NOMO-1 treated with DMSO at 0.1 percent for 48 hours (cell line): ENCODE data around the gene MAGOH.
A peak's percentile ranks its signal among the peaks of the same experiment; 100 is the strongest.
"Not testable (repeated sequence)": the region's sequence is repeated elsewhere in the genome, so short reads cannot be mapped to it uniquely, and the experiment has no call there.

Source experiments
- DNase-seq: peaks from one replicate; lab custom pipeline; 2025; ENCODE audit not compliant: unreplicated experiment; lab: John Stamatoyannopoulos, UW

The MAGOH gene

GRCh38 chr1:53238197-53239155, at the start of gene MAGOH:
Gene MAGOH, minus strand, starts transcription at chr1:53238518. Its CDS starts 70 bp downstream, at chr1:53238448.
- peak; percentile 94 for DNase-seq

- DNase-seq: no peak
Measured at GRCh38 chr1:53286955-53287354, 48.6 kb upstream of the MAGOH start.

- no peak for DNase-seq
Measured at GRCh38 chr1:53285969-53286760, 47.8 kb upstream of the MAGOH start.

- no peak for DNase-seq
Measured at GRCh38 chr1:53285546-53285945, 47.2 kb upstream of the MAGOH start.

GRCh38 chr1:53284224-53285020, 46.1 kb upstream of the MAGOH start:
- DNase-seq: no peak

- DNase-seq: not testable (repeated sequence)
Measured at GRCh38 chr1:53283156-53283555, 44.8 kb upstream of the MAGOH start.

- no peak for DNase-seq
Measured at GRCh38 chr1:53281133-53281532, 42.8 kb upstream of the MAGOH start.

- no peak for DNase-seq
Measured at GRCh38 chr1:53280496-53280895, 42.2 kb upstream of the MAGOH start.

GRCh38 chr1:53279296-53280200, 41.2 kb upstream of the MAGOH start:
- no peak for DNase-seq

- peak; percentile 1 for DNase-seq
Measured at GRCh38 chr1:53278298-53278725, 40.0 kb upstream of the MAGOH start.

GRCh38 chr1:53277326-53277725, 39.0 kb upstream of the MAGOH start:
- DNase-seq: no peak

GRCh38 chr1:53276902-53277281, 38.6 kb upstream of the MAGOH start:
- DNase-seq: no peak

GRCh38 chr1:53276153-53276901, 38.0 kb upstream of the MAGOH start:
- DNase-seq: no peak

- DNase-seq: no peak
Measured at GRCh38 chr1:53275566-53275965, 37.2 kb upstream of the MAGOH start.

GRCh38 chr1:53274541-53275185, 36.3 kb upstream of the MAGOH start:
- no peak for DNase-seq

GRCh38 chr1:53274026-53274425, 35.7 kb upstream of the MAGOH start:
- no peak for DNase-seq

GRCh38 chr1:53273526-53273925, 35.2 kb upstream of the MAGOH start:
- DNase-seq: no peak

- DNase-seq: no peak
Measured at GRCh38 chr1:53272349-53272748, 34.0 kb upstream of the MAGOH start.
